ENCODE measurements around the gene RTCB. TPM values are rescaled to one million over a fixed set of nuclear protein-coding genes. Genes with fewer than 3 reads are reported as not detected.

RTCB gene
- 181 and 217 TPM in 2 replicates for total RNA-seq (2014; rRNA removed; shearing (Covaris generic))

- in situ Hi-C loops (cut with HindIII; ENCODE audit: low sequenced_read_pairs): no loop called here
- peak; percentile 90 for DNase-seq (ENCODE audit: low spot score)
These were observed at the start of gene RTCB for GRCh38 chr22:32411829-32412592. Gene RTCB (minus strand): TSS chr22:32412247. CDS start chr22:32412156, 91 bp downstream.

DNA sequence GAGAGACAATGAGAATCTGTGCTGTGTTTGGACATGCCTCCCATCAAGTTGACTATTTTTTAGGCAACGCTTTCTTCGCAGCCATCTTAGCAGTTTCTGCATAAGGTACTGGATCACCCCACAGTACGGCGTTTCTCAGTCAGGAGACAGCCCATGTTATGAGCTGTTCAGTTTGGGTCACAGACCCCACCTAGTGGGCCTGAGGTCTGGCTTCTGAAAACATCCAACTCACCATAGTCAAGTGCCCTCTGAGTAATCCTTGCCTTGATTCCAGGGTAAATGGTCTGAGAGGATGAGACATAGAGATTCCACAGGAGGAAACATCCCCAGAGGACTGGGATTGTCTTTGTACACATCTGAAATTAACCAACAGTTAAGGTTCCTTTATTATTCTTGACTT is 45.0 kb upstream of the RTCB start:
- no peak for DNase-seq (ENCODE audit: low spot score)
- in situ Hi-C loops (cut with HindIII; ENCODE audit: low sequenced_read_pairs): no loop called here

DNA sequence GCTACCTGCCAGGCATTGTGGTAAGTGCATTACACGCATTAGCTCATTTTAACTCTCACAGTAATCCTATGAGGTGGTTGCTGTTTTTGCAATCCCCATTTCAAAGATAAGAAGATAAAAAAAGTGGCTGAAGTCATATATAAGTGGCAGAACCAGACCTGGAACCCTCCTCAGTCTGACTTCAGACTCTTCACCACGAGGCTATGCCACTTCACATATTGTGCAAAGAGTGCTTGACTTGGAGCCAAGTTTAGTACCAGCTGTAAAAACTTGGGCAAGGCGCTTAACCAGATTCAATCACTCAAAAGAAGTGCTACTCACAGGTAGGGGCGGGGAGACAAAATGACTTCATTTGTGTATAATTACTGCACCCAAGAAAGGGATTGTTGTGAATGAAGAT is 36.9 kb upstream of the RTCB start:
- no peak for DNase-seq (ENCODE audit: low spot score)
- in situ Hi-C loops (cut with HindIII; ENCODE audit: low sequenced_read_pairs): no loop called here

DNA sequence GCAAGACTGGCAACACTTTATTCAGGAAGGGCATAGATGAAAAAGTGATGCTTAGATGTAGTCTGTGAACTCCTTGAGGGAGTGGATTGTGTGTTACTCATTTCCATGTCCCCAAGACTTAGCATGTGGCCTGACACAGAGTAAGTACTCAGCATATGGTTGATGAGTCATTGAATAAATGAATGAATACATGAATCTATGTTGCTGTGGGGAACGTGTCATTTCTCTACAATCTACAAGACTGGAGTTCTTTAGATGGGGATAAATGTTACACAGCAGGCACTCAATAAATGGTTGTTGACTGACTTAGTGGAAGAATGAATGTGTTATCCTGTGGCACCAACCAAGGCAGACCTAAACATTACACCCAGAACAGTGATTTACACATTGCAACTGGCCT is 34.3 kb upstream of the RTCB start:
- in situ Hi-C loops (cut with HindIII; ENCODE audit: low sequenced_read_pairs): no loop called here
- DNase-seq (ENCODE audit: low spot score): no peak

- in situ Hi-C loops (cut with HindIII; ENCODE audit: low sequenced_read_pairs): no loop called here
- no peak for DNase-seq (ENCODE audit: low spot score)
These were observed 32.0 kb upstream of the RTCB start for GRCh38 chr22:32444068-32444467.

DNA sequence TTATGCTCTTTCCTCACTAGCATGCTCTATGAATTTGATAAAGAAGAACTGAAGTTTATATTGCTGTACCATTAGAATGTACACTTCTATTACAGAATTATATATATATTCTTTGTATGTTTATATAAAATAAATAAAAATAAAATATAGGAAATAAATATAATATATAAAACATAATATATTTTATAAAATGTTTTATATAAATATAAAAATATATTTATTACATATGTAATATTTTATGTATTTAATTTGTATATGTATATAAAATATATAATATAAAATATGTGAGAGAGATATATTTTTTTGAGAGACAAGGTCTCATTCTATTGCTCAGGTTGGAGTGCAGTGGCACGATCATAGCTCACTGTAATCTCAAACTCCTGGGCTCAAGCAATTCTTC is 18.3 kb upstream of the RTCB start:
- in situ Hi-C loops (cut with HindIII; ENCODE audit: low sequenced_read_pairs): no loop called here
- DNase-seq (ENCODE audit: low spot score): no peak

DNA sequence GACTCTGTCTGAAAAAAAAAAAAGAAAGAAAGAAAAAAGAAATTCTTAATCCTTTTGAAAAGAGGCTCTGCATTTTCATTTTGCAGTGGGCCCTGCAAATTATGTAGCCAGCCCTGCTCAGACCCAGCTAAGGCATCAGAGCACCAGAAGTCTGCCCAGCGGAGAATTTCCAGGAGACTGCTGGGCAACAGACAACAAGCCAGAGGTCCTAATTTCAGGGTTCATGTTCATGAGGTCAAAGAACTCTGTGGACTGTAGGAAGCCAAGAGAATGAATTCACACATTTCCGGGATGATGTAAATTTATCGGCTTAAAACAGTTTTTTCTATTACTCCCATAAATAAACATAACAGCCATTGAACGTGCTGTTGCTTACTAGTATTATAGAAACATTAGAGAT is 14.8 kb upstream of the RTCB start:
- in situ Hi-C loops (cut with HindIII; ENCODE audit: low sequenced_read_pairs): no loop called here
- DNase-seq (ENCODE audit: low spot score): no peak

DNA sequence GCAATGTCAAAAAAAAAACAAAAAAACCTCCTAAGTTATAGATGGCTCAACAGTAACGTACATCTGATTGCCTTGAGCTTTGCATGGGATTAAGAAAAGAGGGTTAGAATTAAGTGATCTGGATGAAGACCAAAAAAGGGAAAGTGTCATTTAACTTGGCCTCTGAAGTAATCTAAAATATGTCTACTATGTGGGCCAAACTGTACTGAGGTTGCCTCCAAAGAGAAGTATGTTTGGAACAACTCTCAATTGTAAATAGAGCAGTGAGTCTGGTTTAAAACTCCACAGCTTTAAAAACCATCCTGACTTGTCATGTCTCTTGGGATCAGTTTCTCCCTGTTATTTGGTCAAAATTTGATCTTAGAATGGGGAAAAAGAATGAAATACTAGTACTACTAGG is 11.6 kb upstream of the RTCB start:
- in situ Hi-C loops (cut with HindIII; ENCODE audit: low sequenced_read_pairs): no loop called here
- DNase-seq (ENCODE audit: low spot score): no peak

GRCh38 chr22:32422062-32422461 is 10.0 kb upstream of the RTCB start:
- in situ Hi-C loops (cut with HindIII; ENCODE audit: low sequenced_read_pairs): no loop called here
- DNase-seq (ENCODE audit: low spot score): no peak

DNA sequence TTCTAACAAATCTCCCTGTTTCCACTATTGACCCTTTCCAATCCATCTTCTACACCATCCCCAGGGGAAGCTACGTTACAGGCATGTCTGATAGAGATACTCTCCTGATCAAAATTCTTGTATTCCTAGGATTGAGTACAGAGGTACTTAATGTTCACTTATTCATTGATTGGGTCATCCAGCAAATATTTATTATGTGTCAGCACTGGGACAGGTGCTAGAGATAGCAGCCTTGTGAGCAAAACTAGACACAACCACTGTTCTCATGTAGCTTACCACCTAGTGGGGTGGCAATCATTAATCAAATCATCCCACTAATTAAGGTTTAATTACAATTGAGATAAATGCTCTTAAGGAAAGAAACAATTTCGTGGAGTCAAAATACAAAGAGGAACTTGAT is 9.4 kb upstream of the RTCB start:
- no peak for DNase-seq (ENCODE audit: low spot score)
- in situ Hi-C loops (cut with HindIII; ENCODE audit: low sequenced_read_pairs): no loop called here

DNA sequence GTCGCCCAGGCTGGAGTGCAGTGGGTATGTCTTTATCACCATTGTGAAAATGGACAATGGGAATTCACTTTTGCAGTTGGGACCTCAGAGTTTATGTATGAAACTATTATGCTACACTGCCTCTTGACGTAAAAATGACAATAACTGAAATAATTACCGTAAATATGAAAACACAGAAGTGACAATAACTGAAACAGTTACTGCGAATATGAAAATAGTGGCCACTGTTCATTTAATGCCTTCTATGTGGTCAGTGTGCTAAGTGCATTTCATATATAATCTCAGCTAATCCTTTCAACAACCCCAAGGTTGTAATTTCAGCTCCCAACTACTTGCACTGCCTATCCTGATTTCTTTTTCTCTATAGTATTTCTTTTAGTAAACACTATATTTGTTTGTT is 5.9 kb upstream of the RTCB start:
- DNase-seq (ENCODE audit: low spot score): no peak
- in situ Hi-C loops (cut with HindIII; ENCODE audit: low sequenced_read_pairs): no loop called here

DNA sequence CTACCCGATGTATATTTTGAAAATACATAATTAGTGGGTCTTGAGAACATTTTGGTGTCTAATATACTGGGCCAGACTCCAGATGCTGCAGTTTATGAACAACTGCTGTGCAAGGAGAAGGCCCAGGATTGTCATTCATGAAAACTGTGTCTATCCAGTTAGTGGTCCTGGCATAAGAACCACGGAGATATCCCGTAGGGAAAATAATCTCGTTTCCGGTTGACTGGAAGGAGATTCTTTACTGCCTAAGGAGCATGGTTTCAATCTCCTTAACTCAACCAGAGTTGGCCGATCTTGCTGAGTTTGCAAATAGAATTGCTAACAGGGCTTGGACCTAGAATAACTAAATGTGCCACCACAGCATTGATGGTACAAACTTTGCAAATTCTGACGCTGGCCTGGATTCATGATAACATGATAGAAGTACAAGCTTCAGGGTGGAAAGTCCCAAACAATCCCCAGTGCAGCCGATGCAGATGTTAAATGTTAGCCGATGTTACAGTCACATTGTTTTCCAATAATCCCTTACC is 4.6 kb upstream of the RTCB start:
- in situ Hi-C loops (cut with HindIII; ENCODE audit: low sequenced_read_pairs): no loop called here
- no peak for DNase-seq (ENCODE audit: low spot score)

GRCh38 chr22:32414191-32414590 is 2.1 kb upstream of the RTCB start:
- no peak for DNase-seq (ENCODE audit: low spot score)
- in situ Hi-C loops (cut with HindIII; ENCODE audit: low sequenced_read_pairs): no loop called here

GRCh38 chr22:32413719-32414118 is 1.7 kb upstream of the RTCB start:
- DNase-seq (ENCODE audit: low spot score): peak; percentile 8
- in situ Hi-C loops (cut with HindIII; ENCODE audit: low sequenced_read_pairs): no loop called here

GRCh38 chr22:32411402-32411801 is 645 bp downstream of the RTCB start:
- in situ Hi-C loops (cut with HindIII; ENCODE audit: low sequenced_read_pairs): no loop called here
- DNase-seq (ENCODE audit: low spot score): no peak

DNA sequence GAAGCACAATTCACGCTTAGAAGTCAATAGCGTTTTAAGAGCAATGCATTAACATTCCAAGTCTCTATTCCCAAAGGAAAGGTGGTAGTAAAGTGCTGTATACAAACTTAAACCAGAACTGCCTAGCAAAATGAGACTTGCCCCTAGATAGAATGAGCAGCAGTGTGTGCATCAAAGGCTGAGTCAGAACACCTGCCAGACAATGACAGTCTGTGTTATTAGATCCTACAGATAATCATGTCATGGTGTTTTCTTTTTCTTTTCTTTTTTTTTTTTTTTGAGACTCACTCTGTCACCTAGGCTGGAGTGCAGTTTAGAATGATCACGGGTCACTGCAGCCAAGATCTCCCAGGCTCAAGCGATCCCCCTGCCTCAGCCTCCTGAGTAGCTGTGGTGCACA is 1.6 kb downstream of the RTCB start:
- DNase-seq (ENCODE audit: low spot score): no peak
- in situ Hi-C loops (cut with HindIII; ENCODE audit: low sequenced_read_pairs): no loop called here

DNA sequence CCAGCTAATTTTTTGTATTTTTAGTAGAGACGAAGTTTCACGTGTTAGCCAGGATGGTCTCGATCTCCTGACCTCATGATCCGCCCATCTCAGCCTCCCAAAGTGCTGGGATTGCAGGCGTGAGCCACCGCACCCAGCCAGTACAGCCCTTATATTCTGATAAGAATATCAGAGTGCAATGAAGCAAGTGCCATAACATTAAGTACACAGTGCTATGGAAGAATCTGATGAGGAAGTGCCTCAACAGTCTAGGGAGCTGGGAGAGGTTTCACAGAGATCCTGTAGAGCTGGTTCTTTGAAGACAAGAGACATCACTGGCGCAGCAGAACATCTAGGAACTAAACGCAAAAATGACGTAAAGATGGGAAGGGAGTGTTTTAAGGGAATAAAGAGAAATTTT is 2.1 kb downstream of the RTCB start:
- in situ Hi-C loops (cut with HindIII; ENCODE audit: low sequenced_read_pairs): no loop called here
- DNase-seq (ENCODE audit: low spot score): no peak

DNA sequence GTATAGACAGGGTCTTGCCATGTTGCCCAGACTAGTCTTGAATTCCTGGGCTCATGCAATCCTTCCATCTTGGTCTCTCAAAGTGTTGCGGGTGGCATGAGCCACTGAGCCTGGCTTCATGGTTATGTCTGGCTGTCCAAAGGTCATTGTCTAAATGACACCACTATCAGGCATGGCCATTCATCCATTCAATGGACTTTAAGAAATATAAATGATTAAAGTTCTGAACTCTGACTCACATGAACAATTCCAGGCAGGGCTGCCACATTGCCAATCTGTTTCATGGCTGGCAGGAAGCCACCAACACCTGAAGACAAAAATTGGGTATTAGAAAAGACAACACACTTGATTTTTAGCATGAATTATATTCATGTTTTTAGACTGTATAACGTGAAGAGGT is 4.1 kb downstream of the RTCB start:
- no peak for DNase-seq (ENCODE audit: low spot score)
- in situ Hi-C loops (cut with HindIII; ENCODE audit: low sequenced_read_pairs): no loop called here

DNA sequence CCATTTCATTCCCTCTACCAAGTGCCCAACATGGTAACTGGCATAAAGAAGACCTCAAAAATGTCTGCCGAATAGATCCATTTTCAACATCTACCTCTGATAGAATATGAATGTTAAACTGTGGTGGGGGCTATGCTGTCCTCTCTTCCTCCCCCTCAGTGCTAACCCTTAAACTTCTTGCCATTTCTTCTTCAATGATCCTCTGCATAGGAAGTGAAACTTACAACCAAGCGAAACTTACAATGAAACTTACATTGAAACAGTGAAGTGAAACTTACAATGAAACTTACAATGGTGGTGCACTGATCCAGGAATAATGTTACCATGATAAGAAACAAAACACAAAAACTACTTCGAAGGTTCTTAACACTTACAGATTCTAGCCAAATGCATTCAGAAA is 4.7 kb downstream of the RTCB start:
- DNase-seq (ENCODE audit: low spot score): no peak
- in situ Hi-C loops (cut with HindIII; ENCODE audit: low sequenced_read_pairs): no loop called here

DNA sequence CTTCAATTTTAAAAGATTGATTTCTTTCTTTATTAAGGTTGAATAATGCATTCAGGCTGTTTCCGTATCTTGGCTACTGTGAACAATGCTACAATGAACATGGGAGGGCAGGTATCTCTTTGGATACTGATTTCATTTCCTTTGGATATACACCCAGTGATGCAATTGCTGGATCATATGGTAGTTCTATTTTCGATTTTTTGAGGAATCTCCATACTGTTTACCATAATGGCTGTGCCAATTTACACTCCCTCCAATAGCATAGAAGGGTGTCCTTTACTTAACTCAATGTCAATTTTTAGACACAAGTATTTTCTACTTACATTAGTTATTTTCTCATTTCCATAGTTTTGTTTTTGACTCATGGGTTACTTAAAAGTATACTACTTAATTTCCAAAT is 8.0 kb downstream of the RTCB start:
- no peak for DNase-seq (ENCODE audit: low spot score)
- in situ Hi-C loops (cut with HindIII; ENCODE audit: low sequenced_read_pairs): no loop called here

DNA sequence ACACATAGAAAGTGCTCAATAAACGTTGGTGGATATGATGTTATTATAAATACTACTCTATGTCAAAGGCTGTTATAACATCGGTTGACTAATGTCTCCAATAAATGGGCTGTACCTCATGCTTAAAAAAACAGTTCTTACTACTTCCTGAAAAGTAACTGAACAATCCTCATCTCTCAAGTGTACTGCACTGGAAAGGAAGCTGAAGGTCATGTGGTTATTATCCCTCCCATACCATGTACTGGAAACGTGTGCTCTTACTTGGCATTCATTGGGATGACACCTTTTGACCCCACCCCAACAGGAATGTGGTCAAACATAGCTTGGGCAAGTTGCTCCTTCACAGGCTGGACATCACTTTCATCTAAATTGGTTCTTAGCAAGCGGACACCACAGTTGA is 10.6 kb downstream of the RTCB start:
- in situ Hi-C loops (cut with HindIII; ENCODE audit: low sequenced_read_pairs): no loop called here

More for the DNA sequence above, 10.6 kb downstream of the RTCB start:
- DNase-seq (ENCODE audit: low spot score): no peak
